ENCODE data around the gene SLC66A2. TPM values are rescaled to one million over a fixed set of nuclear protein-coding genes. Genes with fewer than 3 reads are reported as not detected.

Gene SLC66A2
- total RNA-seq, 1 experiment from 2014 or later = 13.0 TPM

DNA sequence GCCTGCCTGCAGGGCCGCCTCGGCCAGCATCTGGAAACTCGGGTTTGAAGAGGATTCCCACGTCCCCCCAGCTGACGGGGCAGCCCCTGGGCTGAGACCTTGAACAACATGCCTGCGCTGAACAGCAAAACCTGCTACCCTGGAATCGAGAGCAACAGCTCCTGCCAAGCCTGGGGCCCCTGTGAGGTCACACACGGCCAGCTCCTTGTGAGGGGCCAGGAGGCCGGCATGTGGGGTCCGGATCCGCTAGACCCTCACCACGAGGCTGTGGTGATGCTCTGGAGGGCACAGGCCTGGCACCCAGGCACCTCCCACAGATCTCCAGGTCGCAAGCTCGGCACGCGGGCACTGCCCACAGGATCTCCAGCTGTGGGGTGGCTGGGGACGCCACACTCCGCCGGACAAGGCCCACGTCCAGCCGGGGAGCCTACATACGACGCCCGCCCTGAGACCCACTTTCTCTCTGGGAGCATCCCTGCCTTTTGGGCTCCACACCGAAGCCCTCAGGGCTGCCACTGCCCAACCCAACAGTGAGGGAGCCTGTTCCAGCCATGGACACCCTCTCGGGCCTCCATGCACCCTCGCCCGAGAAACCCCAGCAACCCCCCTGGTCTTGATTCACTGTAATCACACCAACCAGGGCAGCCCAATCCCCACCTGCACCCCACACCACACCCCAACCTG lies 34.1 kb downstream of the SLC66A2 start:
- Histone ChIP-seq H2BK120ac (ENCODE audit: low read depth, low read length, poor library complexity, severe bottlenecking) (no peak overlapping the region), H2AFZ (ENCODE audit: low read length) (no peak overlapping the region), H3K23ac (ENCODE audit: insufficient read length, low read depth, low read length) (no peak overlapping the region), H4K8ac (replicated peaks; ENCODE audit: insufficient read length, low read depth, low read length) (no peak overlapping the region), H3K4me1 (ENCODE audit: insufficient read depth, low read length) (no peaks in the 10 kb centered on the region), H4K20me1 (ENCODE audit: control insufficient read depth, insufficient read depth, insufficient read length) (no peaks in the 10 kb centered on the region), H3K56ac (ENCODE audit: insufficient read length, low read depth, low read length) (no peak overlapping the region), H3T11ph (ENCODE audit: low read length) (no peak overlapping the region), H3K23me2 (ENCODE audit: insufficient read length, low read depth, low read length, poor library complexity, severe bottlenecking) (no peaks in the 10 kb centered on the region), H3K27me3 (ENCODE audit: insufficient read depth, low read length) (no peaks in the 10 kb centered on the region), H4K5ac (ENCODE audit: insufficient read length, low read depth, low read length) (no peak overlapping the region), H3K9ac (ENCODE audit: extremely low read depth, insufficient read length, low read length) (no peak overlapping the region), H3K4ac (ENCODE audit: low read depth, low read length) (no peak overlapping the region), H3K14ac (ENCODE audit: insufficient read depth, low read length) (no peak overlapping the region; the same call in 1 of the 2 replicates), H2BK15ac (ENCODE audit: low read depth, low read length) (no peak overlapping the region), H2AK5ac (ENCODE audit: insufficient read length, low read length) (no peak overlapping the region), H3K18ac (ENCODE audit: insufficient read length, low read depth, low read length) (no peak overlapping the region), H4K91ac (ENCODE audit: insufficient read length, low read depth, low read length) (no peak overlapping the region), H3K79me2 (ENCODE audit: insufficient read depth, low read length) (no peaks in the 10 kb centered on the region), H3K27ac (ENCODE audit: insufficient read length, low read depth, low read length) (no peak overlapping the region), H2BK5ac (ENCODE audit: insufficient read length, low read length) (no peak overlapping the region), H3K4me2 (ENCODE audit: insufficient read depth, insufficient read length, low read length) (no peak overlapping the region), H3K79me1 (ENCODE audit: insufficient read depth, low read depth, low read length, poor library complexity, severe bottlenecking) (no peaks in the 10 kb centered on the region), H2BK20ac (ENCODE audit: low read depth, low read length, poor library complexity, severe bottlenecking) (no peak overlapping the region), H2BK12ac (ENCODE audit: insufficient read length, low read depth, low read length) (no peak overlapping the region), H3K9me3 (ENCODE audit: control insufficient read depth, low read depth, low read length) (no peaks in the 10 kb centered on the region)
- Mint-ChIP-seq H3K4me1 (peaks cover 4 to 9% of the 10 kb centered on the region in 2 experiments; a peak in 3 of 4 replicates), H3K36me3 (ENCODE audit: insufficient read depth in 1 of 3, low read depth in 3 of 3) (peaks cover 2 to 18% (median 8%) of the 10 kb centered on the region in 3 experiments; a peak in 5 of 7 replicates), H3K27ac (peak overlapping the region in 1 of 3 experiments; percentile 27; a peak in 1 of 7 replicates), H3K4me3 (no peak overlapping the region), H3K27me3 (ENCODE audit: low read depth) (peaks cover 6% of the 10 kb centered on the region), H3K9me3 (peaks cover 7 to 10% of the 10 kb centered on the region in 2 experiments; a peak in 3 of 5 replicates)
- whole genome bisulfite sequencing (ENCODE audit: extremely low coverage, insufficient read length, low lambda C conversion rate) = no CpG with 5 or more reads among the region's 28 CpGs
- TF ChIP-seq CTCF (conservative IDR thresholded peaks at IDR 0.05) = no peak
- peak; percentile 19 for DNase-seq
